ENCODE measurements around the gene MKLN1.

The MKLN1 gene

GRCh38 chr7:131471250-131472004, 143.8 kb downstream of the MKLN1 start:
- TF ChIP-seq GATA2 (IDR thresholded peaks at IDR 0.05; ENCODE audit: low read depth, low read length) (no peak), GATA3 (IDR thresholded peaks at IDR 0.05; ENCODE audit: low read depth, low read length) (no peak)

GRCh38 chr7:131476740-131477139, 149.1 kb downstream of the MKLN1 start:
- TF ChIP-seq GATA3 (IDR thresholded peaks at IDR 0.05; ENCODE audit: low read depth, low read length) (no peak), GATA2 (IDR thresholded peaks at IDR 0.05; ENCODE audit: low read depth, low read length) (no peak)

- TF ChIP-seq GATA2 (IDR thresholded peaks at IDR 0.05; ENCODE audit: low read depth, low read length) (no peak), GATA3 (IDR thresholded peaks at IDR 0.05; ENCODE audit: low read depth, low read length) (no peak)
These were observed 153.0 kb downstream of the MKLN1 start for GRCh38 chr7:131480384-131481315.

GRCh38 chr7:131482800-131483199, 155.1 kb downstream of the MKLN1 start:
- no peak for TF ChIP-seq GATA3 (IDR thresholded peaks at IDR 0.05; ENCODE audit: low read depth, low read length)
- no peak for TF ChIP-seq GATA2 (IDR thresholded peaks at IDR 0.05; ENCODE audit: low read depth, low read length)

- TF ChIP-seq GATA2 (IDR thresholded peaks at IDR 0.05; ENCODE audit: low read depth, low read length): no peak
- TF ChIP-seq GATA3 (IDR thresholded peaks at IDR 0.05; ENCODE audit: low read depth, low read length): no peak
These were observed 155.9 kb downstream of the MKLN1 start for GRCh38 chr7:131483586-131483985.

- TF ChIP-seq GATA3 (IDR thresholded peaks at IDR 0.05; ENCODE audit: low read depth, low read length) (no peak), GATA2 (IDR thresholded peaks at IDR 0.05; ENCODE audit: low read depth, low read length) (no peak)
These were observed 158.7 kb downstream of the MKLN1 start for GRCh38 chr7:131486346-131486745.

- TF ChIP-seq GATA3 (IDR thresholded peaks at IDR 0.05; ENCODE audit: low read depth, low read length) (no peak), GATA2 (IDR thresholded peaks at IDR 0.05; ENCODE audit: low read depth, low read length) (no peak)
These were observed 159.5 kb downstream of the MKLN1 start for GRCh38 chr7:131487217-131487616.

- TF ChIP-seq GATA2 (IDR thresholded peaks at IDR 0.05; ENCODE audit: low read depth, low read length) (no peak), GATA3 (IDR thresholded peaks at IDR 0.05; ENCODE audit: low read depth, low read length) (no peak)
These were observed 160.7 kb downstream of the MKLN1 start for GRCh38 chr7:131488361-131488760.

GRCh38 chr7:131489196-131489595, 161.5 kb downstream of the MKLN1 start:
- TF ChIP-seq GATA3 (IDR thresholded peaks at IDR 0.05; ENCODE audit: low read depth, low read length) (no peak), GATA2 (IDR thresholded peaks at IDR 0.05; ENCODE audit: low read depth, low read length) (no peak)

- no peak for TF ChIP-seq GATA2 (IDR thresholded peaks at IDR 0.05; ENCODE audit: low read depth, low read length)
- no peak for TF ChIP-seq GATA3 (IDR thresholded peaks at IDR 0.05; ENCODE audit: low read depth, low read length)
These were observed 162.2 kb downstream of the MKLN1 start for GRCh38 chr7:131489881-131490280.

- no peak for TF ChIP-seq GATA2 (IDR thresholded peaks at IDR 0.05; ENCODE audit: low read depth, low read length)
- TF ChIP-seq GATA3 (IDR thresholded peaks at IDR 0.05; ENCODE audit: low read depth, low read length): no peak
These were observed 165.4 kb downstream of the MKLN1 start for GRCh38 chr7:131493081-131493480.

GRCh38 chr7:131493581-131493980, 165.9 kb downstream of the MKLN1 start:
- TF ChIP-seq GATA2 (IDR thresholded peaks at IDR 0.05; ENCODE audit: low read depth, low read length) (no peak), GATA3 (IDR thresholded peaks at IDR 0.05; ENCODE audit: low read depth, low read length) (no peak)

- no peak for TF ChIP-seq GATA3 (IDR thresholded peaks at IDR 0.05; ENCODE audit: low read depth, low read length)
- TF ChIP-seq GATA2 (IDR thresholded peaks at IDR 0.05; ENCODE audit: low read depth, low read length): no peak
These were observed 166.5 kb downstream of the MKLN1 start for GRCh38 chr7:131494182-131494581.

GRCh38 chr7:131495669-131496498, 168.2 kb downstream of the MKLN1 start:
- TF ChIP-seq GATA2 (IDR thresholded peaks at IDR 0.05; ENCODE audit: low read depth, low read length) (no peak), GATA3 (IDR thresholded peaks at IDR 0.05; ENCODE audit: low read depth, low read length) (no peak)

Measured in SH-SY5Y (cell line).